ENCODE measurements around the gene NCK2. TPM values are rescaled to one million over a fixed set of nuclear protein-coding genes. Genes with fewer than 3 reads are reported as not detected.

Gene NCK2
- total RNA-seq, 1 experiment from 2014 or later: 49.2 TPM

GRCh38 chr2:105847056-105847455, 102.3 kb downstream of the NCK2 start:
- TF ChIP-seq CTCF (conservative IDR thresholded peaks at IDR 0.05): no peak
- H3K56ac ChIP-seq (ENCODE audit: insufficient read length, low read depth, low read length): no peak overlapping the region
- no peak overlapping the region for H2BK15ac ChIP-seq (ENCODE audit: low read depth, low read length)
- no peak overlapping the region for H2BK12ac ChIP-seq (ENCODE audit: insufficient read length, low read depth, low read length)
- Mint-ChIP-seq H3K9me3 (no peaks in the 10 kb centered on the region), H3K36me3 (ENCODE audit: insufficient read depth in 1 of 3, low read depth in 3 of 3) (no peaks in the 10 kb centered on the region), H3K27me3 (ENCODE audit: low read depth) (no peaks in the 10 kb centered on the region), H3K27ac (no peak overlapping the region), H3K4me3 (no peak overlapping the region), H3K4me1 (peaks cover 35 to 37% of the 10 kb centered on the region in 2 experiments)
- no CpG with 5 or more reads among the region's 2 CpGs for WGBS (ENCODE audit: extremely low coverage, insufficient read length, low lambda C conversion rate)
- H2BK120ac ChIP-seq (ENCODE audit: low read depth, low read length, poor library complexity, severe bottlenecking): no peak overlapping the region
- no peak overlapping the region for H2AK5ac ChIP-seq (ENCODE audit: insufficient read length, low read length)
- no peak overlapping the region for H2BK20ac ChIP-seq (ENCODE audit: low read depth, low read length, poor library complexity, severe bottlenecking)
- no peak overlapping the region for H3K23ac ChIP-seq (ENCODE audit: insufficient read length, low read depth, low read length)
- H3K79me2 ChIP-seq (ENCODE audit: insufficient read depth, low read length): no peaks in the 10 kb centered on the region; the same call in 1 of the 2 replicates
- no peak overlapping the region for H3K9ac ChIP-seq (ENCODE audit: extremely low read depth, insufficient read length, low read length)
- H3T11ph ChIP-seq (ENCODE audit: low read length): no peak overlapping the region
- no peak overlapping the region for H3K27ac ChIP-seq (ENCODE audit: insufficient read length, low read depth, low read length)
- no peak overlapping the region for H3K14ac ChIP-seq (ENCODE audit: insufficient read depth, low read length)
- H4K5ac ChIP-seq (ENCODE audit: insufficient read length, low read depth, low read length): no peak overlapping the region
- H3K4me2 ChIP-seq (ENCODE audit: insufficient read depth, insufficient read length, low read length): no peak overlapping the region
- peaks cover 3% of the 10 kb centered on the region for H3K79me1 ChIP-seq (ENCODE audit: insufficient read depth, low read depth, low read length, poor library complexity, severe bottlenecking)
- H3K27me3 ChIP-seq (ENCODE audit: insufficient read depth, low read length): no peaks in the 10 kb centered on the region
- no peaks in the 10 kb centered on the region for H3K23me2 ChIP-seq (ENCODE audit: insufficient read length, low read depth, low read length, poor library complexity, severe bottlenecking)
- no peak overlapping the region for H2BK5ac ChIP-seq (ENCODE audit: insufficient read length, low read length)
- no peak overlapping the region for H2AFZ ChIP-seq (ENCODE audit: low read length)
- H3K4me1 ChIP-seq (ENCODE audit: insufficient read depth, low read length): peaks cover 5% of the 10 kb centered on the region; the same call in 1 of the 2 replicates
- no peak overlapping the region for H3K4ac ChIP-seq (ENCODE audit: low read depth, low read length)
- no peaks in the 10 kb centered on the region for H3K9me3 ChIP-seq (ENCODE audit: control insufficient read depth, low read depth, low read length)
- H4K8ac ChIP-seq (replicated peaks; ENCODE audit: insufficient read length, low read depth, low read length): no peak overlapping the region
- no peak overlapping the region for H3K18ac ChIP-seq (ENCODE audit: insufficient read length, low read depth, low read length)
- no peak overlapping the region for H4K91ac ChIP-seq (ENCODE audit: insufficient read length, low read depth, low read length)
- no peaks in the 10 kb centered on the region for H4K20me1 ChIP-seq (ENCODE audit: control insufficient read depth, insufficient read depth, insufficient read length)
- DNase-seq: no peak
